GM23338 (cell line): ENCODE measurements around the gene RAB31. TPM values are rescaled to one million over a fixed set of nuclear protein-coding genes. Genes with fewer than 3 reads are reported as not detected.

Source experiments
- EZH2phosphoT487 ChIP-seq: fragments of 200-600 bp; sonication (generic); IDR thresholded peaks from one replicate; pipeline ENCODE4 v1.8.1; 2018; ENCODE audit warnings: antibody characterized with exemption; ENCODE audit not compliant: unreplicated experiment
- POLR2AphosphoS5 ChIP-seq: IDR thresholded peaks from 2 replicates; pipeline ENCODE4 v1.6.1; 2016; ENCODE audit warnings: antibody characterized with exemption, low read depth
- REST ChIP-seq: IDR thresholded peaks from one replicate; pipeline ENCODE4 v1.6.1; 2018; ENCODE audit warnings: antibody characterized with exemption; ENCODE audit not compliant: unreplicated experiment
- STAT1 ChIP-seq: IDR thresholded peaks from one replicate; pipeline ENCODE4 v1.6.1; 2016; ENCODE audit warnings: antibody characterized with exemption; ENCODE audit not compliant: unreplicated experiment
- ZNF331 ChIP-seq: fragments of 250-450 bp; sonication (Bioruptor Pico); IDR thresholded peaks from 2 replicates; pipeline ENCODE4 v1.5.0; 2020; ENCODE audit warnings: low read depth, mild to moderate bottlenecking, moderate library complexity
- ZNF462 ChIP-seq: fragments of 250-450 bp; sonication (Bioruptor Pico); IDR thresholded peaks from 2 replicates; pipeline ENCODE4 v1.5.0; 2020; ENCODE audit warnings: mild to moderate bottlenecking, moderate library complexity
- polyA plus RNA-seq: library from polyadenylated mRNA; unstranded; fragments of >200 nt; fragmentation: Nextera tagmentation; extraction: Ambion mirVana; gene quantifications from 2 replicates; pipeline ENCODE4 v1.2.1, GENCODE V29; 2016
- total RNA-seq: library from RNA; depleted of rRNA; stranded (reverse); fragments of >200 nt; shearing (Covaris generic); gene quantifications from 2 replicates; pipeline ENCODE4 v1.2.3, GENCODE V29; 2014

The RAB31 gene
- total and polyA plus RNA-seq, 2 experiments from 2014 or later, result 33.8 to 46.1 TPM

GRCh38 chr18:9796935-9797549 lies 88.9 kb downstream of the RAB31 start (continued):
- TF ChIP-seq REST (no peak), ZNF462 (CRISPR knock-in tag) (no peak), ZNF331 (CRISPR knock-in tag) (no peak), STAT1 (no peak), EZH2phosphoT487 (no peak), POLR2AphosphoS5 (no peak)
